H1 (cell line): ENCODE measurements around the gene DIPK1A. TPM values are rescaled to one million over a fixed set of nuclear protein-coding genes. Genes with fewer than 3 reads are reported as not detected.

Source experiments
- CTCF ChIA-PET: fragments of 300-600 bp; sonication (Branson Sonifier 250); formaldehyde crosslinking; loops from one replicate; lab custom pipeline; 2021; ENCODE audit not compliant: partially characterized antibody; lab: Charles Lee
- POLR2A ChIA-PET: fragments of 300-600 bp; sonication (Branson Sonifier 250); formaldehyde crosslinking; loops from one replicate; lab custom pipeline; 2021; ENCODE audit warnings: inconsistent platforms; ENCODE audit not compliant: partially characterized antibody; lab: Charles Lee
- DNase-seq, 2 experiments: peaks; one replicate each; pipeline versions ENCODE4 v3.0.0 to v3.0.0-alpha.2; 2010 to 2022; ENCODE audit warnings: low spot score in 2 of 2, low read depth in 1 of 2, mixed read lengths in 1 of 2
- FAIRE-seq: peaks from 2 replicates; lab custom pipeline; 2011; peaks lifted over from hg19 to GRCh38; lab: Jason Lieb, UNC
- H2AFZ ChIP-seq: 2 replicates; pipeline ENCODE4 v1.8.1; 2012; ENCODE audit warnings: low read length, inconsistent platforms
- H2AK5ac ChIP-seq: 2 replicates; pipeline ENCODE4 v1.6.1; 2013; ENCODE audit warnings: low read depth, low read length
- H2BK120ac ChIP-seq: replicated peaks from 2 replicates; pipeline ENCODE3; 2013; ENCODE audit warnings: low read depth, low read length, inconsistent platforms
- H2BK12ac ChIP-seq: 2 replicates; pipeline ENCODE4 v1.6.1; 2013; ENCODE audit warnings: low read depth, low read length
- H2BK15ac ChIP-seq: 2 replicates; pipeline ENCODE4 v1.6.1; 2013; ENCODE audit warnings: low read length
- H2BK20ac ChIP-seq: 2 replicates; pipeline ENCODE4 v1.6.1; 2013; ENCODE audit warnings: low read length
- H2BK5ac ChIP-seq: 2 replicates; pipeline ENCODE4 v1.6.1; 2013; ENCODE audit warnings: low read depth, low read length
- H3K14ac ChIP-seq: 2 replicates; pipeline ENCODE4 v1.6.1; 2013; ENCODE audit warnings: inconsistent platforms; ENCODE audit not compliant: insufficient read length
- H3K18ac ChIP-seq: 2 replicates; pipeline ENCODE4 v1.6.1; 2013; ENCODE audit warnings: low read length; ENCODE audit errors: extremely low read depth
- H3K23ac ChIP-seq: 2 replicates; pipeline ENCODE4 v1.6.1; 2013; ENCODE audit warnings: inconsistent platforms; ENCODE audit not compliant: insufficient read length
- H3K23me2 ChIP-seq: 2 replicates; pipeline ENCODE4 v1.6.1; 2013; ENCODE audit warnings: low read depth, low read length
- H3K27ac ChIP-seq: 2 replicates; pipeline ENCODE4 v1.6.1; 2011; ENCODE audit warnings: low read depth, low read length, inconsistent platforms
- H3K27me3 ChIP-seq, 4 experiments: replicated peaks in 1 of 4; 1 replicate in 1 of 4; 2 replicates in 3 of 4; pipeline versions ENCODE4 v1.6.1 to v1.8.1; 2011 to 2013; ENCODE audit warnings: low read length in 3 of 4, mild to moderate bottlenecking in 3 of 4, inconsistent platforms in 2 of 4, mixed read lengths in 2 of 4, moderate library complexity in 1 of 4; ENCODE audit not compliant: control insufficient read depth in 3 of 4, insufficient read depth in 3 of 4; ENCODE audit errors: extremely low read depth in 1 of 4
- H3K36me3 ChIP-seq, 4 experiments: 2 replicates each; pipeline versions ENCODE4 v1.6.1 to v1.8.1; 2011 to 2013; ENCODE audit warnings: mild to moderate bottlenecking in 4 of 4, low read length in 3 of 4, moderate library complexity in 2 of 4, control low read depth in 1 of 4, inconsistent platforms in 1 of 4; ENCODE audit not compliant: insufficient read depth in 4 of 4, control insufficient read depth in 2 of 4
- H3K4ac ChIP-seq: replicated peaks from 2 replicates; pipeline ENCODE3; 2013; ENCODE audit warnings: low read length, low read depth, mixed read lengths, inconsistent platforms; ENCODE audit not compliant: insufficient read length
- H3K4me1 ChIP-seq, 4 experiments: replicated peaks in 1 of 4; 1 replicate in 1 of 4; 2 replicates in 3 of 4; pipeline versions ENCODE4 v1.6.1 to v1.8.1; 2011 to 2013; ENCODE audit warnings: low read length in 3 of 4, inconsistent platforms in 2 of 4, mixed read lengths in 1 of 4; ENCODE audit not compliant: insufficient read depth in 4 of 4, control insufficient read depth in 3 of 4
- H3K4me2 ChIP-seq, 2 experiments: 2 replicates each; pipeline versions ENCODE4 v1.6.1 to v1.8.1; 2011 to 2013; ENCODE audit warnings: low read depth in 2 of 2, low read length in 2 of 2, control low read depth in 1 of 2, inconsistent platforms in 1 of 2, mild to moderate bottlenecking in 1 of 2; ENCODE audit not compliant: insufficient read depth in 1 of 2
- H3K4me3 ChIP-seq, 4 experiments: fragments of 200-600, 300-600 bp in 1 of 4; sonication (generic), shearing (Covaris generic), sonication (Bioruptor Twin) in 1 of 4; 2 replicates each; pipeline versions ENCODE4 v1.5.1 to v1.8.1; 2011 to 2016; ENCODE audit warnings: low read length in 4 of 4, low read depth in 3 of 4, control low read depth in 2 of 4, inconsistent platforms in 2 of 4, mild to moderate bottlenecking in 2 of 4, mixed read lengths in 1 of 4, moderate library complexity in 1 of 4; ENCODE audit not compliant: insufficient read depth in 2 of 4; ENCODE audit errors: extremely low read depth in 1 of 4
- H3K56ac ChIP-seq: replicated peaks from 2 replicates; pipeline ENCODE3; 2013; ENCODE audit warnings: low read depth, mild to moderate bottlenecking, mixed read lengths, low read length, inconsistent platforms; ENCODE audit not compliant: insufficient read length
- H3K79me1 ChIP-seq: 2 replicates; pipeline ENCODE4 v1.6.1; 2013; ENCODE audit warnings: low read depth, low read length, control low read depth
- H3K79me2 ChIP-seq, 2 experiments: 2 replicates each; pipeline versions ENCODE4 v1.6.1 to v1.8.1; 2012 to 2013; ENCODE audit warnings: low read length in 2 of 2, mild to moderate bottlenecking in 2 of 2, inconsistent platforms in 1 of 2; ENCODE audit not compliant: insufficient read depth in 2 of 2, control insufficient read depth in 1 of 2
- H3K9ac ChIP-seq, 4 experiments: replicated peaks in 1 of 4; 1 replicate in 1 of 4; 2 replicates in 3 of 4; pipeline versions ENCODE4 v1.6.1 to v1.8.1; 2011 to 2013; ENCODE audit warnings: low read depth in 3 of 4, low read length in 3 of 4, control low read depth in 2 of 4, mild to moderate bottlenecking in 2 of 4, moderate library complexity in 2 of 4, inconsistent platforms in 1 of 4; ENCODE audit errors: extremely low read depth in 1 of 4
- H3K9me3 ChIP-seq, 2 experiments: 2 replicates each; pipeline versions ENCODE4 v1.6.1 to v1.8.1; 2012 to 2013; ENCODE audit warnings: mild to moderate bottlenecking in 2 of 2, moderate library complexity in 2 of 2, control low read depth in 1 of 2, inconsistent platforms in 1 of 2, low read depth in 1 of 2, low read length in 1 of 2, mixed read lengths in 1 of 2; ENCODE audit not compliant: insufficient read depth in 2 of 2
- H4K20me1 ChIP-seq, 2 experiments: replicated peaks in 1 of 2; 2 replicates each; pipeline versions ENCODE3 to v1.8.1; 2011 to 2013; ENCODE audit warnings: inconsistent platforms in 2 of 2, low read length in 2 of 2, mild to moderate bottlenecking in 1 of 2; ENCODE audit not compliant: insufficient read depth in 2 of 2, control insufficient read depth in 1 of 2
- H4K5ac ChIP-seq: 2 replicates; pipeline ENCODE4 v1.6.1; 2013; ENCODE audit warnings: low read length, low read depth, mixed read lengths, inconsistent platforms; ENCODE audit not compliant: insufficient read length
- H4K8ac ChIP-seq: 2 replicates; pipeline ENCODE4 v1.8.0; 2013; ENCODE audit warnings: mild to moderate bottlenecking, moderate library complexity, low read length, inconsistent platforms; ENCODE audit not compliant: insufficient read depth; ENCODE audit errors: extremely low read depth
- H4K91ac ChIP-seq: replicated peaks from 2 replicates; pipeline ENCODE3; 2013; ENCODE audit warnings: low read length, mixed read lengths, inconsistent platforms; ENCODE audit not compliant: insufficient read length
- BRCA1 ChIP-seq: IDR thresholded peaks from 2 replicates; pipeline ENCODE4 v1.6.1; 2012; ENCODE audit warnings: low read depth, low read length, improper control_type of control experiment
- CEBPB ChIP-seq: IDR thresholded peaks from 2 replicates; pipeline ENCODE4 v1.6.1; 2012; ENCODE audit warnings: low read depth, low read length
- CHD2 ChIP-seq: IDR thresholded peaks from 2 replicates; pipeline ENCODE4 v1.6.1; 2012; ENCODE audit warnings: low read length, improper control_type of control experiment
- KDM1A ChIP-seq: fragments of 200-600, 300-600 bp; sonication (generic); IDR thresholded peaks from 2 replicates; pipeline ENCODE4 v1.7.1; 2016; ENCODE audit warnings: mild to moderate bottlenecking, low read length, borderline replicate concordance
- KDM4A ChIP-seq: IDR thresholded peaks from one replicate; pipeline ENCODE4 v1.7.1; 2012; ENCODE audit warnings: low read depth, mild to moderate bottlenecking, moderate library complexity, low read length, inconsistent platforms; ENCODE audit not compliant: severe bottlenecking
- RAD21 ChIP-seq, 2 experiments: IDR thresholded peaks in 1 of 2; conservative IDR thresholded peaks in 1 of 2; 2 replicates each; pipeline ENCODE4 v1.6.1; 2011; ENCODE audit warnings: low read depth in 2 of 2, low read length in 2 of 2, improper control_type of control experiment in 1 of 2, inconsistent platforms in 1 of 2, mild to moderate bottlenecking in 1 of 2, moderate library complexity in 1 of 2
- RFX5 ChIP-seq: IDR thresholded peaks from 2 replicates; pipeline ENCODE4 v1.6.1; 2011; ENCODE audit warnings: low read depth, low read length, improper control_type of control experiment, borderline replicate concordance
- RNF2 ChIP-seq: fragments of 200-900, 300-1000 bp; sonication (generic); IDR thresholded peaks from 2 replicates; pipeline ENCODE4 v1.7.1; 2016; ENCODE audit warnings: borderline replicate concordance, low read depth, mild to moderate bottlenecking, antibody characterized with exemption, low read length; ENCODE audit not compliant: poor library complexity, severe bottlenecking; ENCODE audit errors: missing control alignments
- SAP30 ChIP-seq: fragments of 300-600 bp; sonication (generic); IDR thresholded peaks from 2 replicates; pipeline ENCODE4 v1.7.1; 2012; ENCODE audit warnings: low read length, moderate library complexity, mild to moderate bottlenecking, inconsistent platforms; ENCODE audit not compliant: insufficient read depth, insufficient replicate concordance
- SP4 ChIP-seq: IDR thresholded peaks from 2 replicates; pipeline ENCODE4 v1.6.1; 2012; ENCODE audit warnings: low read length, inconsistent platforms
- TAF7 ChIP-seq: optimal IDR thresholded peaks from 2 replicates; pipeline ENCODE3; 2011; ENCODE audit warnings: low read depth, mild to moderate bottlenecking, inconsistent platforms, low read length, moderate library complexity, borderline replicate concordance
- TBP ChIP-seq: IDR thresholded peaks from 2 replicates; pipeline ENCODE4 v1.6.1; 2011; ENCODE audit warnings: low read depth, low read length, improper control_type of control experiment
- TCF12 ChIP-seq: IDR thresholded peaks from 2 replicates; pipeline ENCODE4 v1.6.1; 2011; ENCODE audit warnings: low read depth, mild to moderate bottlenecking, low read length
- TEAD4 ChIP-seq: IDR thresholded peaks from 2 replicates; pipeline ENCODE4 v1.6.1; 2012; ENCODE audit warnings: low read depth, low read length, inconsistent platforms, mixed read lengths
- ZNF274 ChIP-seq: IDR thresholded peaks from 2 replicates; pipeline ENCODE4 v1.7.0; 2012; ENCODE audit warnings: low read length, borderline replicate concordance; ENCODE audit errors: extremely low read depth
- WGBS, 2 experiments: shearing (Covaris generic) in 1 of 2; methylation state at CpG; one replicate each; pipeline versions ENCODE4 v1.1.6 to v1.1.7; 2013 to 2015; ENCODE audit warnings: low lambda C conversion rate in 2 of 2, mixed read lengths in 2 of 2, inconsistent platforms in 1 of 2, low coverage in 1 of 2, missing lambda C conversion rate in 1 of 2; ENCODE audit not compliant: insufficient replicate concordance in 2 of 2, insufficient coverage in 1 of 2, insufficient read length in 1 of 2; ENCODE audit errors: extremely low coverage in 1 of 2, missing lambda C conversion rate in 1 of 2; 5-methylcytosine and 5-hydroxymethylcytosine counted together
- polyA plus RNA-seq, 7 experiments: library from polyadenylated mRNA; depleted of rRNA in 3 of 7; stranded (reverse) in 5 of 7; unstranded in 2 of 7; fragments of >200 nt in 5 of 7; fragments of 200-250 nt in 2 of 7; gene quantifications; 1 replicate in 5 of 7; 2 replicates in 1 of 7; 4 replicates in 1 of 7; pipeline versions ENCODE4 v1.2.1 to v1.2.3, GENCODE V29; 2011 to 2013; ENCODE audit warnings: missing spikeins in 2 of 7, mixed read lengths in 2 of 7
- total RNA-seq: library from RNA; stranded (reverse); fragmentation: NEBNext Ultra II Directional; extraction: Animal tissue kit (Norgen Biotek cat#: 25700); gene quantifications from 2 replicates; pipeline ENCODE4 v1.2.1, GENCODE V29; 2021

Gene DIPK1A
- total and polyA plus RNA-seq, 2 of the 8 experiments (the other 6 are each of a cell fraction or from before 2014, with no cell fraction given), result 2.5 to 5.0 TPM

- H3K23ac ChIP-seq, result no peak overlapping the region
- H3K36me3 ChIP-seq, result no peaks in the 10 kb centered on the region
- no peak overlapping the region for H3K4me2 ChIP-seq
- H4K5ac ChIP-seq, result no peak overlapping the region
- H3K27ac ChIP-seq, result no peak overlapping the region
- H3K9ac ChIP-seq, result no peak overlapping the region
- CTCF ChIA-PET, result no interaction called here
- FAIRE-seq, result no peak
- H2BK5ac ChIP-seq, result no peak overlapping the region
- H2BK20ac ChIP-seq, result no peak overlapping the region
- no peak overlapping the region for H2BK12ac ChIP-seq
- no peaks in the 10 kb centered on the region for H3K4me1 ChIP-seq
- H3K4ac ChIP-seq, result no peak overlapping the region
- 75% methylated on average over 3 of the region's 3 CpGs; no CpG with 5 or more reads in 1 of the 2 experiments for WGBS, 2 experiments
- no peaks in the 10 kb centered on the region for H3K23me2 ChIP-seq
- no peak overlapping the region for H3K4me3 ChIP-seq
- no peak overlapping the region for H2BK120ac ChIP-seq
- no peak overlapping the region for H3K14ac ChIP-seq
- H4K91ac ChIP-seq, result no peak overlapping the region
- no peak overlapping the region for H2AK5ac ChIP-seq
- DNase-seq, result no peak
- H3K27me3 ChIP-seq, result no peaks in the 10 kb centered on the region
- no peak overlapping the region for H3K56ac ChIP-seq
- no peaks in the 10 kb centered on the region for H3K9me3 ChIP-seq
- no peaks in the 10 kb centered on the region for H3K79me2 ChIP-seq
- no peak overlapping the region for H2AFZ ChIP-seq
- no peaks in the 10 kb centered on the region for H3K79me1 ChIP-seq
- POLR2A ChIA-PET, result interaction anchor here (2.0 kb wide), 1 partner anchor 9 kb away, joined by 11 read pairs; the partner anchor contains the start of gene RPL5
- no peak overlapping the region for H2BK15ac ChIP-seq
- H4K20me1 ChIP-seq, result no peaks in the 10 kb centered on the region
- H3K18ac ChIP-seq, result no peak overlapping the region
- no peak overlapping the region for H4K8ac ChIP-seq
- TF ChIP-seq KDM1A (no peak), RAD21 (IDR thresholded peaks at IDR 0.05 in 1 of 2, conservative IDR thresholded peaks at IDR 0.05 in 1 of 2; ENCODE audit: low read depth in 2 of 2, low read length in 2 of 2) (no peak), TCF12 (no peak), CEBPB (no peak), SAP30 (no peak), SP4 (no peak), BRCA1 (no peak), TBP (no peak), KDM4A (no peak), TAF7 (no peak), TEAD4 (no peak), ZNF274 (no peak), CHD2 (no peak), RFX5 (no peak), RNF2 (no peak)
Measured at GRCh38 chr1:92822879-92823278, 138.4 kb downstream of the DIPK1A start.
